Caco-2 (cell line): Measurements from ENCODE around the gene SMG9. TPM values are rescaled to one million over a fixed set of nuclear protein-coding genes. Genes with fewer than 3 reads are reported as not detected.

Experiments used
- BruUV-seq: library from RNA; stranded (reverse); fragments of 400-500 nt; replicated peaks from 2 replicates; lab custom pipeline; 2021; lab: Mats Ljungman, UMichigan
- CTCF ChIA-PET: fragments of 300-600 bp; sonication (Branson Sonifier 250); formaldehyde crosslinking; loops from one replicate; lab custom pipeline; 2022; ENCODE audit warnings: antibody characterized with exemption; lab: Charles Lee
- POLR2A ChIA-PET: fragments of 300-600 bp; sonication (Branson Sonifier 250); formaldehyde crosslinking; loops from one replicate; lab custom pipeline; 2022; ENCODE audit warnings: antibody characterized with exemption; lab: Charles Lee
- DNase-seq, 2 experiments: peaks; one replicate each; pipeline versions ENCODE4 v3.0.0 to v3.0.0-alpha.2; 2020 to 2022
- H3K27me3 ChIP-seq: replicated peaks from 2 replicates; pipeline ENCODE4 v1.6.0; 2011; ENCODE audit warnings: low read length; ENCODE audit not compliant: control insufficient read depth, insufficient read depth
- H3K36me3 ChIP-seq: 2 replicates; pipeline ENCODE4 v1.5.1; 2011; ENCODE audit warnings: low read length; ENCODE audit not compliant: control insufficient read depth, insufficient read depth
- H3K4me1 ChIP-seq: fragments of 250-450 bp; sonication (Bioruptor Pico); 2 replicates; pipeline ENCODE4 v1.5.1; 2020; ENCODE audit warnings: mild to moderate bottlenecking
- H3K4me3 ChIP-seq: 2 replicates; pipeline ENCODE4 v1.5.1; 2011; ENCODE audit warnings: low read depth, mild to moderate bottlenecking, control low read depth, low read length
- H3K9me3 ChIP-seq: fragments of 250-450 bp; sonication (Bioruptor Pico); 2 replicates; pipeline ENCODE4 v1.5.1; 2020; ENCODE audit warnings: mild to moderate bottlenecking, moderate library complexity
- H3K27ac Mint-ChIP-seq: one replicate; pipeline ENCODE4 v1.8.0; 2022; ENCODE audit warnings: mixed read lengths; ENCODE audit not compliant: unreplicated experiment
- H3K27me3 Mint-ChIP-seq: one replicate; pipeline ENCODE4 v1.8.0; 2022; ENCODE audit warnings: mixed read lengths; ENCODE audit not compliant: insufficient read depth, unreplicated experiment
- H3K36me3 Mint-ChIP-seq: one replicate; pipeline ENCODE4 v1.8.0; 2022; ENCODE audit warnings: mild to moderate bottlenecking, mixed read lengths; ENCODE audit not compliant: insufficient read depth, unreplicated experiment
- H3K4me1 Mint-ChIP-seq: one replicate; pipeline ENCODE4 v1.8.0; 2022; ENCODE audit warnings: low read depth, mixed read lengths; ENCODE audit not compliant: unreplicated experiment
- H3K4me3 Mint-ChIP-seq: one replicate; pipeline ENCODE4 v1.8.0; 2022; ENCODE audit warnings: mild to moderate bottlenecking, moderate library complexity, mixed read lengths; ENCODE audit not compliant: unreplicated experiment
- H3K9me3 Mint-ChIP-seq: one replicate; pipeline ENCODE4 v1.8.0; 2022; ENCODE audit warnings: mixed read lengths; ENCODE audit not compliant: unreplicated experiment
- intact Hi-C: fragments of 100-400 bp; cut with micrococcal nuclease; formaldehyde crosslinking; loops from one replicate; pipeline ENCODE4 v1.10.0; 2022; ENCODE audit not compliant: unreplicated experiment
- total RNA-seq: library from RNA; stranded (reverse); gene quantifications from 2 replicates; pipeline ENCODE4 v1.2.3, GENCODE V29; 2022
- TF ChIP-seq, protein P1 (sequence below), 2 experiments: fragments of 200-600 bp in 1 of 2; IDR thresholded peaks; 1 replicate in 1 of 2; 2 replicates in 1 of 2; pipeline versions ENCODE4 v1.5.1 to v1.8.0; 2011 to 2022; ENCODE audit warnings: antibody characterized with exemption in 1 of 2, control low read depth in 1 of 2, inconsistent platforms in 1 of 2, low read depth in 1 of 2, low read length in 1 of 2, mild to moderate bottlenecking in 1 of 2, moderate library complexity in 1 of 2; ENCODE audit not compliant: insufficient read depth in 1 of 2, severe bottlenecking in 1 of 2, unreplicated experiment in 1 of 2

The SMG9 gene
- total RNA-seq, 1 experiment from 2014 or later, result 87.6 TPM

DNA sequence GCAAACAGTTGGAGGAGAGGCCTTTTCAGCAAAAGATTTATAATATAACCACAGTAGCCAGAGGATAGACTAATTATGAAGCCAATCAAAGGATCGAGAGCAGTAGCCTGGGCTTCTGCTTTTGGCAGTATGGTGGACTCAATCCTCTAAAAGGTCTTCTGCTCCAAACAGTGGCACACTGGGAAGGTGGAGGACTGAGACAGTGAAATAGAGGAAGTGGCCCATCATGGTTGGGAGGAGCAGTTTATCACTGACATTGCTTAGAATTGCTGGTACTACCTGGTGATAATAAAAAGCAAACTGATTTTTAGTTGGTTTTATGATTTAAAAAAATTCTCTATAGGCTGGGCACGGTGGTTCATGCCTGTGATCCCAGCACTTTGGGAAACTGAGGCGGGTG lies 63.9 kb downstream of the SMG9 start:
- H3K36me3 ChIP-seq, result no peaks in the 10 kb centered on the region
- ChIA-PET CTCF (no interaction called here), POLR2A (no interaction called here)
- H3K9me3 Mint-ChIP-seq, result peaks cover 19% of the 10 kb centered on the region
- no TSS peak for BruUV-seq
- no peak for DNase-seq
- intact Hi-C loops, result no loop called here
- H3K27ac Mint-ChIP-seq, result no peak overlapping the region
- TF ChIP-seq, protein P1, sequence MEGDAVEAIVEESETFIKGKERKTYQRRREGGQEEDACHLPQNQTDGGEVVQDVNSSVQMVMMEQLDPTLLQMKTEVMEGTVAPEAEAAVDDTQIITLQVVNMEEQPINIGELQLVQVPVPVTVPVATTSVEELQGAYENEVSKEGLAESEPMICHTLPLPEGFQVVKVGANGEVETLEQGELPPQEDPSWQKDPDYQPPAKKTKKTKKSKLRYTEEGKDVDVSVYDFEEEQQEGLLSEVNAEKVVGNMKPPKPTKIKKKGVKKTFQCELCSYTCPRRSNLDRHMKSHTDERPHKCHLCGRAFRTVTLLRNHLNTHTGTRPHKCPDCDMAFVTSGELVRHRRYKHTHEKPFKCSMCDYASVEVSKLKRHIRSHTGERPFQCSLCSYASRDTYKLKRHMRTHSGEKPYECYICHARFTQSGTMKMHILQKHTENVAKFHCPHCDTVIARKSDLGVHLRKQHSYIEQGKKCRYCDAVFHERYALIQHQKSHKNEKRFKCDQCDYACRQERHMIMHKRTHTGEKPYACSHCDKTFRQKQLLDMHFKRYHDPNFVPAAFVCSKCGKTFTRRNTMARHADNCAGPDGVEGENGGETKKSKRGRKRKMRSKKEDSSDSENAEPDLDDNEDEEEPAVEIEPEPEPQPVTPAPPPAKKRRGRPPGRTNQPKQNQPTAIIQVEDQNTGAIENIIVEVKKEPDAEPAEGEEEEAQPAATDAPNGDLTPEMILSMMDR (IDR thresholded peaks at IDR 0.05; ENCODE audit: insufficient read depth in 1 of 2, low read depth in 1 of 2, low read length in 1 of 2, severe bottlenecking in 1 of 2, unreplicated experiment in 1 of 2), result no peak
- no peaks in the 10 kb centered on the region for H3K36me3 Mint-ChIP-seq
- H3K27me3 Mint-ChIP-seq, result no peaks in the 10 kb centered on the region
- peaks cover 18% of the 10 kb centered on the region for H3K9me3 ChIP-seq
- no peaks in the 10 kb centered on the region for H3K4me1 ChIP-seq
- H3K4me3 ChIP-seq, result no peak overlapping the region
- H3K27me3 ChIP-seq, result no peaks in the 10 kb centered on the region
- H3K4me3 Mint-ChIP-seq, result no peak overlapping the region
- no peaks in the 10 kb centered on the region for H3K4me1 Mint-ChIP-seq

GRCh38 chr19:43690444-43690843 lies 64.3 kb downstream of the SMG9 start:
- Histone ChIP-seq H3K4me1 (no peaks in the 10 kb centered on the region), H3K4me3 (no peak overlapping the region), H3K36me3 (no peaks in the 10 kb centered on the region), H3K9me3 (peaks cover 18% of the 10 kb centered on the region), H3K27me3 (no peaks in the 10 kb centered on the region)
- no TSS peak for BruUV-seq
- H3K27me3 Mint-ChIP-seq, result no peaks in the 10 kb centered on the region
- no peak overlapping the region for H3K27ac Mint-ChIP-seq
- intact Hi-C loops, result no loop called here
- H3K4me3 Mint-ChIP-seq, result no peak overlapping the region
- CTCF ChIA-PET, result no interaction called here
- no peaks in the 10 kb centered on the region for H3K4me1 Mint-ChIP-seq
- POLR2A ChIA-PET, result no interaction called here
- DNase-seq, result no peak
- TF ChIP-seq, protein P1 (IDR thresholded peaks at IDR 0.05; ENCODE audit: insufficient read depth in 1 of 2, low read depth in 1 of 2, low read length in 1 of 2, severe bottlenecking in 1 of 2, unreplicated experiment in 1 of 2), result no peak
- peaks cover 19% of the 10 kb centered on the region for H3K9me3 Mint-ChIP-seq
- H3K36me3 Mint-ChIP-seq, result no peaks in the 10 kb centered on the region

DNA sequence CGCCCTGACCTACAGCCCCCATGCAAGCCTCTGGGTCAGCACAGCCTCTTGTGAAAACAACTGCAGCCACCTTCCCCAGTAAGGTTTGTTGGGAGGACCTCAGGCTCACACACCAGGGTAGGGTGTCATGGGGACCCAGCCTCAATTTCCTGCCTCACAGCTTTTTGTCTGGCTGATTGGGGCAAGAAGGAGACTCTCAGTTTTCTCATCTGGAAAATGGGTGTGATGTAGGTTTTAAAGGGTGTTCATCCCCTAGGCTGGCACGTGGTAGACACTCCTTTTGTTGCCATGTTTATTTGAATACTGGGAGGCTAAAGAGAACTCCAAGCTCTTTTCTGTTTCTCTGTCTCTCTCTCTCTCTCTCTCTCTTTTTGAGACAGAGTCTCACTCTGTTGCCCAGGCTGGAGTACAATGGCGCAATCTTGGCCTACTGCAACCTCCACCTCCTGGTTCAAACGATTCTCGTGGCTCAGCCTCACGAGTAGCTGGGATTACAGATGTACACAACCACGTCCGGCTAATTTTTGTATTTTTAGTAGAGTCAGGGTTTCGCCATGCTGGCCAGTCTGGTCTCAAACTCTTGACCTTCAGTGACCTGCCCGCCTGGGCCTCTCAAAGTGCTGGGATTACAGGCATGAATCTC lies 66.6 kb downstream of the SMG9 start:
- Mint-ChIP-seq H3K4me1 (no peaks in the 10 kb centered on the region), H3K27me3 (no peaks in the 10 kb centered on the region), H3K27ac (no peak overlapping the region), H3K4me3 (no peak overlapping the region), H3K9me3 (peaks cover 18% of the 10 kb centered on the region), H3K36me3 (no peaks in the 10 kb centered on the region)
- TF ChIP-seq, protein P1 (IDR thresholded peaks at IDR 0.05; ENCODE audit: insufficient read depth in 1 of 2, low read depth in 1 of 2, low read length in 1 of 2, severe bottlenecking in 1 of 2, unreplicated experiment in 1 of 2), result no peak
- intact Hi-C loops, result no loop called here
- CTCF ChIA-PET, result no interaction called here
- Histone ChIP-seq H3K4me1 (no peaks in the 10 kb centered on the region), H3K4me3 (no peak overlapping the region), H3K36me3 (no peaks in the 10 kb centered on the region), H3K9me3 (peaks cover 18% of the 10 kb centered on the region), H3K27me3 (no peaks in the 10 kb centered on the region)
- no TSS peak for BruUV-seq
- no peak for DNase-seq
- POLR2A ChIA-PET, result no interaction called here
